Smooth muscle cell of the pulmonary artery (primary cell): ENCODE results near the gene POU2F2. TPM values are rescaled to one million over a fixed set of nuclear protein-coding genes. Genes with fewer than 3 reads are reported as not detected.

ENCODE experiments used
- total RNA-seq: library from RNA; depleted of rRNA; stranded (reverse); fragments of >200 nt; gene quantifications from 2 replicates; pipeline ENCODE4 v1.2.3, GENCODE V29; 2014

POU2F2 gene
- 0.26 and 2.5 TPM in 2 replicates for total RNA-seq

GRCh38 chr19:42132030-42132628, at the start of gene POU2F2:
Gene POU2F2 (minus strand): TSS chr19:42132446. CDS start chr19:42132411, 35 bp downstream.

GRCh38 chr19:42075616-42076379, 56.4 kb downstream of the POU2F2 start, which contains the start of gene ZNF574:
Gene ZNF574 (plus strand): TSS chr19:42076166. CDS start chr19:42078607, 2,441 bp downstream.

GRCh38 chr19:42069619-42070351, 62.5 kb downstream of the POU2F2 start, which contains the start of gene GRIK5:
Gene GRIK5 (minus strand): TSS chr19:42070206. CDS start chr19:42065770, 4,436 bp downstream.

Other genes with a start within 250 kb of the POU2F2 start
- gene ARHGEF1, start 249.3 kb downstream of the POU2F2 start, total RNA-seq = 33.4 and 39.2 TPM in 2 replicates
- 0.07 and 0.10 TPM in 2 replicates for gene ERFL, start 204.0 kb downstream of the POU2F2 start, total RNA-seq
- 184 and 186 TPM in 2 replicates for gene RABAC1, start 173.1 kb downstream of the POU2F2 start, total RNA-seq
- gene ATP1A3, start 138.2 kb downstream of the POU2F2 start, total RNA-seq = 0.13 TPM in 1 of 2 replicates, not detected in the other
- gene GRIK5, start 62.2 kb downstream of the POU2F2 start, total RNA-seq = 3.2 and 7.3 TPM in 2 replicates
- 12.1 and 13.6 TPM in 2 replicates for gene ZNF574, start 56.3 kb downstream of the POU2F2 start, total RNA-seq
- gene DEDD2, start 85.2 kb upstream of the POU2F2 start, total RNA-seq = 21.5 and 23.0 TPM in 2 replicates
- gene ZNF526, start 87.9 kb upstream of the POU2F2 start, total RNA-seq = 10.8 and 11.9 TPM in 2 replicates
- gene GSK3A, start 110.2 kb upstream of the POU2F2 start, total RNA-seq = 31.7 and 33.3 TPM in 2 replicates
- 22.8 and 28.2 TPM in 2 replicates for gene ERF, start 122.7 kb upstream of the POU2F2 start, total RNA-seq
- 37.7 and 62.2 TPM in 2 replicates for gene CIC, start 136.8 kb upstream of the POU2F2 start, total RNA-seq
- 0.20 and 0.23 TPM in 2 replicates for gene PRR19, start 169.7 kb upstream of the POU2F2 start, total RNA-seq
- gene PAFAH1B3, start 170.2 kb upstream of the POU2F2 start, total RNA-seq = 9.5 and 14.0 TPM in 2 replicates
- gene TMEM145, start 180.9 kb upstream of the POU2F2 start, total RNA-seq = not detected in 2 replicates
- 71.8 and 72.2 TPM in 2 replicates for gene MEGF8, start 193.2 kb upstream of the POU2F2 start, total RNA-seq